ENCODE data around the gene SLC41A2.
"Not testable (repeated sequence)": the region's sequence is repeated elsewhere in the genome, so short reads cannot be mapped to it uniquely, and the experiment has no call there.

Gene SLC41A2

GRCh38 chr12:104964167-104964855 is 6.2 kb upstream of the SLC41A2 start:
- no peak for DNase-seq

DNA sequence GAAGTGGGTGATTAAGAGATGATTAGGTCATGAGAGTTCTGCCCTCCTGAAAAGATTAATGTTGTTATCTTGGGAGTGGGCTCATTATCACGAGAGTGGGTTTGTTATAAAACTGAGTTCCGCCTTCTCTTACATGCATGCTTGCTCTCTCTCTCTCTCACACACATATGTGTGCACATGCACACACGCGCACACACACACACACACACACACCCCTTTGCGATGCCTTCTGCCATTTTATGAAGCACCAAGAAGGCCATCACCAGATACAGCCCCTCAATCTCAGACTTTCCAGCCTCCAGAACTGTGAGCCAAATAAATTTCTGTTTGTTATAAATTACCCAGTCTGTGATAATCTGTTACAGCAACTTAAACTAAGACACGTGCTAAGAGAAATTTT is 5.7 kb upstream of the SLC41A2 start:
- no peak for DNase-seq

GRCh38 chr12:104960464-104960863 is 2.4 kb upstream of the SLC41A2 start:
- DNase-seq = no peak

GRCh38 chr12:104959335-104959841 is 1.3 kb upstream of the SLC41A2 start:
- no peak for DNase-seq

GRCh38 chr12:104958805-104959334 is 780 bp upstream of the SLC41A2 start:
- DNase-seq = no peak

GRCh38 chr12:104957719-104958000 is 430 bp downstream of the SLC41A2 start:
- DNase-seq = peak; percentile 4 to 36

GRCh38 chr12:104956870-104957718 is 996 bp downstream of the SLC41A2 start:
- DNase-seq = no peak

- no peak for DNase-seq
Measured at GRCh38 chr12:104955703-104956102, 2.4 kb downstream of the SLC41A2 start.

GRCh38 chr12:104953323-104953722 is 4.8 kb downstream of the SLC41A2 start:
- DNase-seq = no peak

DNA sequence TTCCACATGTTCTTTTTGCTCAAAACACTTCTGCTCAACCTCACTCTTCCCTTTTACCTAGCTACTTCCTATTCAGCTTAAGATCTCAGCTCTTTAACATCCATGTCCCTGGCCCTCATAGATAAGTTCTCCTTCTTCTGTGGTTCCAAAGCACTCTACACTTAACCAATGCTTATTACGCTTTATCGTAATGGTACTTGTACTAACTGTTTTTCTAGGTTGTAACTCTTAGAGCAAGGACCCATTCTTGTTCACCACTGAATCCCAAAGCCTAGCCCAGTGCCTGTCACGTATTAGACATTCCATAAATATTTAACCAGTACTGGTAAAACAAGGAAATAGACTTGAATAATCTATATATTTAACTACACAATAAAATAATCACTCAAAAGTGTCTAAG is 5.3 kb downstream of the SLC41A2 start:
- no peak for DNase-seq

DNA sequence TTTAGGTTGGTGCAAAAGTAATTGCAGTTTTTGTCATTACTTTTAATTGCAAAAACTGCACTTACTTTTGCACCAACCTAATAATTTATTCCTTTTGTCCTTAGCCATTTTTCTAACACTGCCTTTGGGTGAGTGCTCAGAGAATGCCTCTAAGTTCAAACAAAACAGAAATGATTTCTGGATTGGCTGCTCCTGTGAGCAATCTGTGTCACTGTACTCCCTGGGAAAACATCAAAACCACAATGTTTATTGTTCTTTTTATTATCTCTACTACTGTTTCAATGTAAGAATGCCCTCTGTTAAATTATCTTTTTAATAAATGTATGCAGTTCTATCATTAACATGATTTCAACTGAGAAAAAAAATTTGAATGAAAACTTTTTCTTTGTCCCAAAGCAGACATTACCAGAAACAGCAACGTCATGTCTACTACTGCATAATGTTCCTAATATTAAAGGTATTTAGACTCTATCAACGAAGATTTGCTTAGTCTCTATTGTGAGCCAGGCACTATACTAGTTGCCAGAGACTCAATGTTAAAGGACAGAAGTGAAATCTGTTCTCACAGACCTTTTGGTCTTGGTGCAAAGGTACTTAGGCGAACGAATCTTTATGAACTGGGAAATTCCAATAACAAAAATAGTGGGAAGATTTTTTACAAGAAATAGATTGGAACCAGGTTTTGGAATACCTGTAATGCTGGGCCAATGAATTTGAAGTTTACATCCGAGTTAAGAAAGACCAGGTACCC is 6.2 kb downstream of the SLC41A2 start:
- no peak for DNase-seq

- not testable (repeated sequence) for DNase-seq
Measured at GRCh38 chr12:104948716-104949115, 9.4 kb downstream of the SLC41A2 start.

DNA sequence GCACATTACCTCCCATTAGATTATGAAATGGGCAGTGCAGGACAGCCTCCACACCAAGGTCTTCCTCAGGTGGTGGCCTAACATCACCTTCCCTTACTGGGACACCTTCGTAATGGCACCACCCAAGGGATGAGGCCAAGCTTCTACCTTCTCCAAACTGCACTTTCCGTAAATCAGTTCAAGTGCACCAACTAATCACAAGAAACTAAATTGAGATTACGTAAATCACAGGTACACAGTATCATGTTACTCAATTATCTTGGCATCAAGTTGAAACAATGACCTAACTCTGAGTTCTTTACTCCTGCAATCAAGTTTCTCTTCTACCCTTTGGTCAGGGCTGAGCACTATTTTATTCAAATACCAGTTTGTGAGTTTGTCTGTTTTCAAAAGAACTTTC is 13.8 kb downstream of the SLC41A2 start:
- no peak for DNase-seq

DNA sequence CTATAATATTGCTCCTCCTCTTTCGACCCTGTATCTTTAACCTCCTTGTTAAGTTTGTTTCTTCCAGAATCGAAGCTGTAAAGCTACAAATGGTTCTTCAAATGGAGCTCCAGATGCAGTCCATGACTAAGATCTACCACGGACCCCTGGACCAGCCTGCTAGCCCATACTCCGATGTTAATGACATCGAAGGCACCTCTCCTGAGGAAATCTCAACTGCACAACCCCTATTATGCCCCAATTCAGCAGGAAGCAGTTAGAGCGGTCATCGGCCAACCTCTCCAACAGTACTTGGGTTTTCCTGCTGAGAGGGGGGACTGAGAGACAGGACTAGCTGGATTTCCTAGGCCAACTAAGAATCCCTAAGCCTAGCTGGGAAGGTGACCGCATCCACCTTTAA is 14.7 kb downstream of the SLC41A2 start:
- not testable (repeated sequence) for DNase-seq

DNA sequence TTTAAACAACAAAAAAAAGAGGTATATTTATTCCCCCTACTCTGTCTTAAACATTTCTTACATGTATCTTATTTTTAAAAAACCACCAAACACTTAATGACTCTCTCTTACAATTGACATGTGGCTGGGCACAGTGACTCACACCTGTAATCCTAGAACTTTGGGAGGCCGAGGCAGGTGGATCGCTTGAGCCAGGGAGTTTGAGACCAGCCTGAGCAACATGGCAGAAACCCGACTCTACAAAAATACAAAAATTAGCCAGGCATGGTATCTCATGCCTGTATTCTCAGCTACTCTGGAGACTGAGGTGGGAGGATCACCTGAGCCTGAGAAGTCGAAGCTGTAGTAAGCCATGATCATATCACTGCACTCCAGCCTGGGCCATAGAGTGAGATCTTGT is 16.0 kb downstream of the SLC41A2 start:
- no peak for DNase-seq

GRCh38 chr12:104941454-104941853 is 16.6 kb downstream of the SLC41A2 start:
- DNase-seq = no peak

GRCh38 chr12:104939089-104939488 is 19.0 kb downstream of the SLC41A2 start:
- DNase-seq = no peak

- DNase-seq = no peak
Measured at GRCh38 chr12:104938371-104938770, 19.7 kb downstream of the SLC41A2 start.

DNA sequence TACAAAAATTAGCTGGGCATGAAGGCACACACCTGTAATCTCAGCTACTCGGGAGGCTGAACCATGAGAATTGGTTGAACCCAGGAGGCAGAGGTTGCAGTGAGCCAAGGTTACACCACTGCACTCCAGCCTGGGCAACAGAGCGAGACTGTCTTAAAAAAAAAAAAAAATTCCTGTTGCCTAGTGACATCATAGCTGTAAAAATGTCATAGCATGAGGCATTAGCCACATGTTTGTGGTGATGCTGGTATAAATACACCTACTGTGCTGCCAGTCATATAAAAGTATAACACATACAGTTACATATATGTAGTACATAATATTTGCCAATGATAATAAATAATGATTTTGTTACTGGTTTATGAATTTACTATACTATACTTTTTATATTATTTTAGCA is 22.2 kb downstream of the SLC41A2 start:
- DNase-seq = no peak

GRCh38 chr12:104933778-104934177 is 24.3 kb downstream of the SLC41A2 start:
- DNase-seq = no peak

- no peak for DNase-seq
Measured at GRCh38 chr12:104933128-104933527, 25.0 kb downstream of the SLC41A2 start.

DNA sequence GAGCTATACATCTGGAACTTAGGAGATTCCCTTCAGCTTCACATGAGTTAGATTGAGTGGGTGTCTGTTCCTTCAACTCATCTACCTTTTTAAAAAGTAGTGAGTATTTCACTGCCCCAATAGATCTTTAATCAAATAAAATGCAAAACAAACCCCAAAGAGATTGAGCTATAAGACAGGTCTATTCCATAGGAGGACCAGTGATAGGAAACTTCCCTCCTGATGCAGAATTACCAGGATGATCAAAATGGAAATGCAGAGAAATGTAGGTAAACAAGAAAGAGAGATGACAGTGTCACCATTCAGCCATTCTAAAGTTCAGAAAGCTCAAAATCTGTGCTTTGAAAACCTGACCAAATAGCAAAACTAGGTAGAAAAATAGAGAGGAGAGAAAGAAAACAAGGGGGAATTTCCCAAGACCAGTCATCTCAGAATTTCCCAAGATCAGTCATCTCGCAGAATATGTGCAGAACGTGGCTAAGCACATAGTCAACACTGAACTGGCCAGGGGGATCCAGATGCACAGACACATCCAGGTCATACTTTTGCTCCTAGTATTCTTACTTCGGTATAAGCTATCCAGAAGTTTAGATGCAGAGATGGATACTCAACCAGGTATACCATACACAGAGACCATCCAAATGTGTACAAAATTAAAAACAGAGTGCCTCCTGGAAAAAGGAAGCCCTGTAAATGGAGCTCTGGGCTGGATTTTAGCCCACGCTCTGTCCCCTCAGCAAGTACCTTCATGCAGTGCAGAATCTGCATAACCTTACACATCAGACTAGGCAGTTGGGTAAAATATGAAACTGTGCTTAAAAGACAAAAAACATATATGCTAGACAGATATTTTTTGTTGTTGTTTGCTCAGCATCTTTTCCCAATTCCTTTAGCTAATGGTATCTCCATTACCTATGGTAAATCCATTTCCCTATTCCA is 27.4 kb downstream of the SLC41A2 start:
- DNase-seq = no peak
